ENCODE measurements around the gene CARHSP1.

- no peak for TF ChIP-seq CTCF (IDR thresholded peaks at IDR 0.05)
- no peak for TF ChIP-seq POLR2A (IDR thresholded peaks at IDR 0.05)
These were observed 38.3 kb upstream of the CARHSP1 start for GRCh38 chr16:8907096-8907495.
